GM12874 (cell line): ENCODE results near the gene PPP2R3B.

Experiments
- CTCF ChIP-seq: IDR thresholded peaks from 2 replicates; pipeline ENCODE4 v1.5.1; 2011; ENCODE audit warnings: low read depth, mild to moderate bottlenecking, control low read depth, low read length, moderate library complexity; ENCODE audit not compliant: insufficient read depth

The PPP2R3B gene

GRCh38 chrX:318068-318738 lies 68.5 kb downstream of the PPP2R3B start:
- no peak for TF ChIP-seq CTCF

GRCh38 chrX:317424-318067 lies 69.2 kb downstream of the PPP2R3B start:
- TF ChIP-seq CTCF, result no peak

GRCh38 chrX:316351-317325 lies 70.1 kb downstream of the PPP2R3B start:
- no peak for TF ChIP-seq CTCF

- TF ChIP-seq CTCF, result no peak
Observed at GRCh38 chrX:314781-315595, 71.7 kb downstream of the PPP2R3B start.

GRCh38 chrX:314049-314448 lies 72.7 kb downstream of the PPP2R3B start:
- no peak for TF ChIP-seq CTCF

- no peak for TF ChIP-seq CTCF
Observed at GRCh38 chrX:313546-313945, 73.2 kb downstream of the PPP2R3B start.
